NCI-H460 (cell line): ENCODE data around the gene AXIN1. TPM values are rescaled to one million over a fixed set of nuclear protein-coding genes. Genes with fewer than 3 reads are reported as not detected.

ENCODE experiments used
- DNase-seq: peaks from one replicate; pipeline ENCODE4 v3.0.0-alpha.2; 2016; ENCODE audit warnings: low read depth; ENCODE audit errors: extremely low read depth
- total RNA-seq: library from RNA; depleted of rRNA; stranded (reverse); fragments of >200 nt; shearing (Covaris generic); gene quantifications from 2 replicates; pipeline ENCODE4 v1.2.3, GENCODE V29; 2014; rRNA removed

The AXIN1 gene
- total RNA-seq, 1 experiment from 2014 or later, result 35.7 TPM

- no peak for DNase-seq
These were observed 98.7 kb downstream of the AXIN1 start for GRCh38 chr16:253833-254232.

- DNase-seq, result no peak
These were observed 99.9 kb downstream of the AXIN1 start for GRCh38 chr16:252366-253337.

GRCh38 chr16:249431-249830 is 103.1 kb downstream of the AXIN1 start:
- DNase-seq, result no peak

- no peak for DNase-seq
These were observed 105.5 kb downstream of the AXIN1 start for GRCh38 chr16:247027-247426.

DNA sequence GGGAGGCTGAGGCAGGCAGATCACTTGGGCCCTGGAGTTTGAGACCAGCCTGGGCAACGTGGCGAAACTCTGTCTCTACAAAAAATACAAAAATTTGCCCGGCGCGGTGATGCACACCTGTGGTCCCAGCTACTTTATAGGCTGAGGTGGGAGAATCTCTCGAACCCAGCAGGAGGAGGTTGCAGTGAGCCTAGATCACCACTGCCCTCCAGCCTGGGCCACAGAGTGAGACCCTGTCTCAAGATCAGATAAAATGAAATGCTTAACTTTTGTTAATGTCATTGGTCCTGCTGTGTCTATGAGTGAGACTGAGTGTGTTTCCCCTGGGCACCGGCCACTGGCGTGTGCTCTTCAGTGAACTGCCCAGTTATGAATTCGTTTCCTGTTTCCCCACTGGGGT is 107.4 kb downstream of the AXIN1 start:
- no peak for DNase-seq

- no peak for DNase-seq
These were observed 109.2 kb downstream of the AXIN1 start for GRCh38 chr16:243348-243747.

DNA sequence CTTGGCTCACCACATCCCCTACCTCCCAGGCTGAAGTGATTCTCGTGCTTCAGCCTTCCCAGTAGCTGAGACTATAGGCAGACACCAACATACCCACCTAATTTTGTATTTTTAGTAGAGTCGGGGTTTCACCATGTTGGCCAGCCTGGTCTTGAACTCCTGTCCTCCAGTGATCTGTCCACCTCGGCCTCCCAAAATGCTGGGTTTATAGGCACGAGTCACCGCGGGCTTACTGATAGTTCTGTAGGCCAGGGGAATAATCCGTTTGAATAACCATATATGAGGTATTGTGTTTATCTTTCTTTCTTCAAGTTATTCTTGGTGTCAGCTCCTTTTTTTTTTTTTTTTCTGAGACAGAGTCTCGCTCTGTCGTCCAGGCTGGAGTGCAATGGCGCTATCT is 110.2 kb downstream of the AXIN1 start:
- no peak for DNase-seq

GRCh38 chr16:240559-240958 is 112.0 kb downstream of the AXIN1 start:
- DNase-seq, result no peak

DNA sequence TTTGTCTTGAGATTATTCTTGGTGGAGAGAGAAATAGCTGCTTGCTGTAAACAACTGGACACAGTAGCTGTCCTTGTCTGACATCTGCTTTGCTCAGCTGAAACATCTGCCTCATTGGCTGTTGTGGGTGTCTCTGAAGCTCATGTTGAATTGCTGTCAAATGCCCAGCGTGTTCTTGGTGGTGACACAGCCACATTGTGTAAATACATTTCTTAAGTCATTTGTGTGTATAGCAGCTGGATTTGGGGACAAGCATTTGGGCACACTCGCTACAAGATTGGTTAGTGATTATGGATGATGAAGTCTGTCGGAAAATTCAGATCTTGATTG is 112.6 kb downstream of the AXIN1 start:
- no peak for DNase-seq

Other genes starting within 250 kb of the AXIN1 start
- gene NPRL3, start 214.1 kb downstream of the AXIN1 start, total RNA-seq, result 20.9 and 21.3 TPM in 2 replicates
- gene HBZ, start 200.1 kb downstream of the AXIN1 start, total RNA-seq, result not detected in 2 replicates
- gene HBM, start 186.7 kb downstream of the AXIN1 start, total RNA-seq, result not detected in 2 replicates
- not detected in 2 replicates for gene HBA2, start 179.8 kb downstream of the AXIN1 start, total RNA-seq
- gene HBA1, start 176.0 kb downstream of the AXIN1 start, total RNA-seq, result 2.2 TPM in 1 of 2 replicates, not detected in the other
- 1.5 and 2.4 TPM in 2 replicates for gene HBQ1, start 172.3 kb downstream of the AXIN1 start, total RNA-seq
- 38.4 and 40.8 TPM in 2 replicates for gene LUC7L, start 123.3 kb downstream of the AXIN1 start, total RNA-seq
- gene FAM234A, start 117.9 kb downstream of the AXIN1 start, total RNA-seq, result 41.5 and 45.8 TPM in 2 replicates
- gene RGS11, start 76.8 kb downstream of the AXIN1 start, total RNA-seq, result 6.6 and 6.9 TPM in 2 replicates
- gene ARHGDIG, start 72.1 kb downstream of the AXIN1 start, total RNA-seq, result 2.5 and 2.9 TPM in 2 replicates
- gene PDIA2, start 69.6 kb downstream of the AXIN1 start, total RNA-seq, result 0.40 and 0.64 TPM in 2 replicates
- 100 and 116 TPM in 2 replicates for gene MRPL28, start 17.8 kb upstream of the AXIN1 start, total RNA-seq
- 29.6 and 34.7 TPM in 2 replicates for gene PGAP6, start 29.3 kb upstream of the AXIN1 start, total RNA-seq
- 170 and 201 TPM in 2 replicates for gene NME4, start 44.5 kb upstream of the AXIN1 start, total RNA-seq
- gene DECR2, start 49.2 kb upstream of the AXIN1 start, total RNA-seq, result 15.7 and 16.9 TPM in 2 replicates
- gene RAB11FIP3, start 72.9 kb upstream of the AXIN1 start, total RNA-seq, result 20.8 and 22.4 TPM in 2 replicates
- 32.4 and 41.4 TPM in 2 replicates for gene CAPN15, start 175.0 kb upstream of the AXIN1 start, total RNA-seq
- 0.05 TPM in 1 of 2 replicates, not detected in the other for gene PRR35, start 207.7 kb upstream of the AXIN1 start, total RNA-seq
- 0.12 and 0.35 TPM in 2 replicates for gene NHLRC4, start 214.3 kb upstream of the AXIN1 start, total RNA-seq
- gene PIGQ, start 217.2 kb upstream of the AXIN1 start, total RNA-seq, result 16.7 and 18.3 TPM in 2 replicates
- gene RAB40C, start 237.3 kb upstream of the AXIN1 start, total RNA-seq, result 10.7 and 11.9 TPM in 2 replicates